ENCODE results near the gene POP7. TPM values are rescaled to one million over a fixed set of nuclear protein-coding genes. Genes with fewer than 3 reads are reported as not detected.
"Not testable (repeated sequence)": the region's sequence is repeated elsewhere in the genome, so short reads cannot be mapped to it uniquely, and the experiment has no call there.

The POP7 gene
- total RNA-seq, 1 experiment from 2014 or later = 69.5 TPM

- no peak for DNase-seq (ENCODE audit: low read depth)
Measured at GRCh38 chr7:100723732-100724275, 17.9 kb downstream of the POP7 start.

DNA sequence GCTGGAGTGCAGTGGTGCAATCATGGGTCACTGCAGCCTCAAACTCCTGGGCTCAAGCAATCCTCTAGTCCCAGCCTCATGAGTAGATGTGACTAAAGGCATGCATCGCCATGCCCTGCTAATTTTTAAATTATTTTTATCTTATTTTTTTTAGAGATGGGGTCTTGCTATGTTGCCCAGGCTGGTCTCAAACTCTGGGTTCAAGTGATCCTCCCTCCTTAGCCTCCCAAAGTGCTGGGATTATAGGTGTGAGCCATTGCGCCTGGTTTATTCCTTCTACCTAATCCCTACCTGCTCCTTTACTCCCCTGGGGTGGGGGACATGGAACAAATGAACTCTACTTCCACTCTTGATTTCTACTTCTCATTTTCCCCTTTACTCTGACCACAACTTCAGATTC, 18.4 kb downstream of the POP7 start:
- not testable (repeated sequence) for DNase-seq (ENCODE audit: low read depth)

GRCh38 chr7:100726996-100727761, 21.3 kb downstream of the POP7 start:
- peak; percentile 24 for DNase-seq (ENCODE audit: low read depth)

GRCh38 chr7:100728196-100728595, 22.3 kb downstream of the POP7 start:
- no peak for DNase-seq (ENCODE audit: low read depth)

DNA sequence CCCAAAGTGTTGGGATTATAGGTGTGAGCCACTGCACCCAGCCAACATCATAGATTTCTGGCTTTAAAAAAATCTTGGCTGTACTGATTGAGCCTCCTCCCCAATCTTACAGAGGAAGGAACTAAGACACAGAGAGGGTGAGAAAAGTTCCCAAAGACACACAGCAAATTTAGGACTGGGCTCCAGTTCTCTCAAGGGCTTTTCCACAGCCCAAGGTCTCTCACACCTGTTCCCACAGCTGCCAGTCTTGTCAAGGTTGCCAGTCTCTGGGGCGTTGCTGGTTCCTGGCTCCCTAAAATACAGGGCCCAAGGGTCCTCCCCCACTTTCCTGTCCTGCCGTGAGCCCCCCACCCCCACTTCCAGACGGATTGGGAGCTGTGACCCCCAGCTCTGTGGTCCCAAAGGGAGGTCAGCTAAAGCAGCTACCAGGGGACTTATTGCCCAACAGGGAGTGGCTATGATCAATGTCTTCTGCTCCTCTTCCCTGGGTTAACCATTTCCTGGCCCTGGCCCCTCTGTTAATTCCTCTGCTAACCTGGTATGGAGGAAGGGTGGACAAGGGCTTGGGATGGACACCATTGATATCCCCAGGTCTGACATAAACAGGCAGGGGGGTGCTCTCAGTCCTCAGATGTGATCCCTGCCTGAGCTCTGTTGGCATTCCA, 24.3 kb downstream of the POP7 start:
- no peak for DNase-seq (ENCODE audit: low read depth)

DNA sequence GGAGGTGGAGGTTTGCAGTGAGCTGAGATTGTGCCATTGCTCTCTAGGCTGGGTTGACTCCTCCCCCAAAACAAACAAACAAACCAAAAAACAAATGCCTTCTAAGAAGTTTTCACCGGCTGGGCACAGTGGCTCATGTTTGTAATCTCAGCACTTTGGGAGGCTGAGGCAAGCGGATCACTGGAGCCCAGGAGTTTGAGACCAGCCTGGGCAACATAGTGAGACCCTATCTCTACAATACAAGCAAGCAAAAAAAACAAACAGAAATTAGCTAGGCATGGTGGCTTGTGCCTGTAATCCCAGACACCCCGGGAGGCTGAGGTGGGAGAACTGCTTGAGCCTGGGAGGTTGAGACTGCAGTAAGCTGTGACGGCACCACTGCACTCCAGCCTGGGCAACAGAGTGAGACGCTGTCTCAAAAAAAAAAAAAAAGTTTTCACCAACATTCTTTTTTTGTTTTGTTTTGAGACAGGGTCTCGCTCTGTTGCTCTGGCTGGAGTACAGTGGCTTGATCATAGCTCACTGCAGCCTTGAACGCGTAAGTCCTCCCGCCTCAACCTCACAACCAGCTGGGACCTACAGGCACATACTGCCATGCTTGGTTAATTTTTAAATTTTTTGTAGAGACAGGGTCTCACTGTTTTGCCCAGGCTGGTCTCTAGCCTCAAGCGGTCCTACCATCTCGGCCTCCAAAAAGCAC, 26.2 kb downstream of the POP7 start:
- no peak for DNase-seq (ENCODE audit: low read depth)

DNA sequence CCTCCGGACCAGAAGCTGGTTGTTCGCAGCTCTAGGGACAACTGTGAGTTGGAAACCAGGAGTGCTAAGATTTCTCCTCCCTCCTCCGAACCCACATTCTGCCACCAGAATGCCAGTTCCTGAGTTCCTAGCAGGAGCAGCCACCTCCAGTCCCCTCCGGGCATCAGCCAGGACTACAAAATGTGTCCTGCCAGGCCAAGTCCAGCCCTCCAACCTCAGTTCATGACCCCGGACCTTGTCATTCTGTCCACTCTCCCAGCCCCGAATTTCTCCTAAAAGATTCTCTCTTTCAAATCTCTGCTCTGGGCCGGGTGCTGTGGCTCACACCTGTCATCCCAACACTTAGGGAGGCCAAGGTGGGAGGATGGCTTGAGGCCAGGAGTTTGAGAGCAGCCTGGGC, 29.8 kb downstream of the POP7 start:
- DNase-seq (ENCODE audit: low read depth) = no peak

DNA sequence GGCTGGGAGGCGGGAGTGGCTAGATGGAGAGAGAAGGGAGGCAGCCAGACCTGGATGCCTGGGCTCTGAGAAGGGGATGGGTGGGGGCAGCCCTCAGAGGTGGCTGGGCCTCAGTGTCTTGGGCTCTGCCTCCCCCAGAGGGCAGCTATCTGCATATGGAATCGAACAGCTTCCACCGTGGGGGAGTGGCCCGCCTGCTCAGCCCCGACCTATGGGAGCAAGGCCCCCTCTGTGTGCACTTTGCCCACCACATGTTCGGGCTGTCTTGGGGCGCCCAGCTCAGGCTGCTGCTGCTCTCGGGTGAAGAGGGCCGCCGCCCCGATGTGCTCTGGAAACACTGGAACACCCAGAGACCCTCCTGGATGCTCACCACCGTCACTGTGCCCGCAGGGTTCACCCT, 30.8 kb downstream of the POP7 start:
- DNase-seq (ENCODE audit: low read depth) = no peak

- no peak for DNase-seq (ENCODE audit: low read depth)
Measured at GRCh38 chr7:100739934-100740333, 34.0 kb downstream of the POP7 start.

DNA sequence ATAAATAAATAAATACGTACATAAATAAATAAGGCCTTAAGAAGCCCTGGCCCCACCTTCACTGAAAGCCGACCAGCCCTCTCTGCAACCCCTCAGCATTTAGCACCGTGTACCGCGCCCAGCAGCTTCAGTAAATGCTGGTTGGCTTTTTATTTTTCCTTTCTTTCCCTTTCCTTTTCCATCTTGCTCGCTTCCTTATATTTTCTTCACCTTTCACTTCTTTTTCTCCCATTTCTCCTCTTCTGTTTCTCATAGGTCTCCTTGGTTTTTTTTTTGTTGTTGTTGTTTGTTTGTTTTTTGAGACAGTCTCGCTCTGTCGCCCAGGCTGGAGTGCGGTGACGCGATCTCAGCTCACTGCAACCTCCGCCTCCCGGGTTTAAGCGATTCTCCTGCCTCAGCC, 38.7 kb downstream of the POP7 start:
- no peak for DNase-seq (ENCODE audit: low read depth)

GRCh38 chr7:100745184-100745583, 39.3 kb downstream of the POP7 start:
- no peak for DNase-seq (ENCODE audit: low read depth)

GRCh38 chr7:100752994-100753393, 47.1 kb downstream of the POP7 start:
- DNase-seq (ENCODE audit: low read depth) = no peak

GRCh38 chr7:100753750-100754149, 47.8 kb downstream of the POP7 start:
- DNase-seq (ENCODE audit: low read depth) = no peak

Other genes starting within 250 kb of the POP7 start
- 2.4 TPM in 1 of 2 replicates, not detected in the other for gene SPACDR, start 241.9 kb upstream of the POP7 start, total RNA-seq (2014; rRNA removed; shearing (Covaris generic))
- gene TSC22D4, start 226.9 kb upstream of the POP7 start, total RNA-seq (2014; rRNA removed; shearing (Covaris generic)) = 28.1 and 43.6 TPM in 2 replicates
- 0.02 TPM in 1 of 2 replicates, not detected in the other for gene NYAP1, start 222.2 kb upstream of the POP7 start, total RNA-seq (2014; rRNA removed; shearing (Covaris generic))
- gene AGFG2, start 166.9 kb upstream of the POP7 start, total RNA-seq (2014; rRNA removed; shearing (Covaris generic)) = 10.9 and 24.0 TPM in 2 replicates
- not detected in 2 replicates for gene SAP25, start 132.2 kb upstream of the POP7 start, total RNA-seq (2014; rRNA removed; shearing (Covaris generic))
- 12.2 and 16.0 TPM in 2 replicates for gene LRCH4, start 120.0 kb upstream of the POP7 start, total RNA-seq (2014; rRNA removed; shearing (Covaris generic))
- 0.05 and 0.44 TPM in 2 replicates for gene FBXO24, start 119.8 kb upstream of the POP7 start, total RNA-seq (2014; rRNA removed; shearing (Covaris generic))
- gene PCOLCE, start 103.8 kb upstream of the POP7 start, total RNA-seq (2014; rRNA removed; shearing (Covaris generic)) = 7.8 and 10.3 TPM in 2 replicates
- gene MOSPD3, start 93.6 kb upstream of the POP7 start, total RNA-seq (2014; rRNA removed; shearing (Covaris generic)) = 15.6 and 22.0 TPM in 2 replicates
- gene TFR2, start 64.6 kb upstream of the POP7 start, total RNA-seq (2014; rRNA removed; shearing (Covaris generic)) = 1.6 and 1.8 TPM in 2 replicates
- not detected in 2 replicates for gene ACTL6B, start 49.7 kb upstream of the POP7 start, total RNA-seq (2014; rRNA removed; shearing (Covaris generic))
- 88.6 and 151 TPM in 2 replicates for gene GNB2, start 32.4 kb upstream of the POP7 start, total RNA-seq (2014; rRNA removed; shearing (Covaris generic))
- 4.0 and 12.2 TPM in 2 replicates for gene GIGYF1, start 11.9 kb upstream of the POP7 start, total RNA-seq (2014; rRNA removed; shearing (Covaris generic))
- not detected in 2 replicates for gene EPO, start 14.3 kb downstream of the POP7 start, total RNA-seq (2014; rRNA removed; shearing (Covaris generic))
- not detected in 2 replicates for gene ZAN, start 27.5 kb downstream of the POP7 start, total RNA-seq (2014; rRNA removed; shearing (Covaris generic))
- 26.3 and 36.8 TPM in 2 replicates for gene EPHB4, start 121.4 kb downstream of the POP7 start, total RNA-seq (2014; rRNA removed; shearing (Covaris generic))
- 6.2 and 17.2 TPM in 2 replicates for gene SLC12A9, start 146.6 kb downstream of the POP7 start, total RNA-seq (2014; rRNA removed; shearing (Covaris generic))
- gene TRIP6, start 161.3 kb downstream of the POP7 start, total RNA-seq (2014; rRNA removed; shearing (Covaris generic)) = 80.1 and 106 TPM in 2 replicates
- 50.8 and 73.9 TPM in 2 replicates for gene SRRT, start 169.0 kb downstream of the POP7 start, total RNA-seq (2014; rRNA removed; shearing (Covaris generic))
- 0.91 and 1.3 TPM in 2 replicates for gene UFSP1, start 183.6 kb downstream of the POP7 start, total RNA-seq (2014; rRNA removed; shearing (Covaris generic))
- gene ACHE, start 189.8 kb downstream of the POP7 start, total RNA-seq (2014; rRNA removed; shearing (Covaris generic)) = not detected in 2 replicates
- gene MUC3A, start 243.4 kb downstream of the POP7 start, total RNA-seq (2014; rRNA removed; shearing (Covaris generic)) = not detected in 2 replicates